Esophagus muscularis mucosa (tissue), 3 donors: ENCODE results near the gene KCNQ1.

Experiments used
- POLR2A ChIP-seq: fragments of 450-650 bp; IDR thresholded peaks from one replicate; pipeline ENCODE4 v1.6.1; 2017; ENCODE audit warnings: antibody characterized with exemption, moderate library complexity, mild to moderate bottlenecking, low read depth
- TF ChIP-seq, protein P1 (sequence below), 3 experiments: fragments of 200-600 bp in 2 of 3; fragments of 450-650 bp in 1 of 3; sonication (generic) in 2 of 3; IDR thresholded peaks; one replicate each; pipeline ENCODE4 v1.5.1; 2017 to 2019; ENCODE audit warnings: antibody characterized with exemption in 3 of 3, mild to moderate bottlenecking in 2 of 3, moderate library complexity in 1 of 3

DNA sequence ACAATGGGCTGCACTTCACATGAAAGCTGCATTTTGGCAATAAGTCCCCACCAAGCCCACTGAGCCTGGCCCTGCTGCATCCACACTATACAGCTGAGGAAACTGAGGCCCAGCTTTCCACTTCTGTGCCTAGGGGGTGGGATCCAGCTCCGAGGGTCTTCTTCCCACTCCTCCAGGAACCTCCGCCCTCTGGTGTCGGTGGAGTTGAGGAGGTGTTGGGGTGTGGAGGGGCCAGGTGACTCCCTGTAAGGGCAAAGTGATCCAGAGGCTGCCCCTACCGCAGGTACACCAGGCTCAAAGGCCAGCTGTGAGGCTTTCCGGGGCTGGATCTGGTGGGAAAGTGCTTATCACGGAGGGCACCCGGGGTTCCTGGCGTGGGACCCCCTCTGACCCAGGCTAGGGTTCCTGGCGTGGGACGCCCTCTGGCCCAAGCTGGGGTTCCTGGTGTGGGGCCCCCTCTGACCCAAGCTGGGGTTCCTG lies 125.0 kb downstream of the KCNQ1 start:
- TF ChIP-seq, protein P1, sequence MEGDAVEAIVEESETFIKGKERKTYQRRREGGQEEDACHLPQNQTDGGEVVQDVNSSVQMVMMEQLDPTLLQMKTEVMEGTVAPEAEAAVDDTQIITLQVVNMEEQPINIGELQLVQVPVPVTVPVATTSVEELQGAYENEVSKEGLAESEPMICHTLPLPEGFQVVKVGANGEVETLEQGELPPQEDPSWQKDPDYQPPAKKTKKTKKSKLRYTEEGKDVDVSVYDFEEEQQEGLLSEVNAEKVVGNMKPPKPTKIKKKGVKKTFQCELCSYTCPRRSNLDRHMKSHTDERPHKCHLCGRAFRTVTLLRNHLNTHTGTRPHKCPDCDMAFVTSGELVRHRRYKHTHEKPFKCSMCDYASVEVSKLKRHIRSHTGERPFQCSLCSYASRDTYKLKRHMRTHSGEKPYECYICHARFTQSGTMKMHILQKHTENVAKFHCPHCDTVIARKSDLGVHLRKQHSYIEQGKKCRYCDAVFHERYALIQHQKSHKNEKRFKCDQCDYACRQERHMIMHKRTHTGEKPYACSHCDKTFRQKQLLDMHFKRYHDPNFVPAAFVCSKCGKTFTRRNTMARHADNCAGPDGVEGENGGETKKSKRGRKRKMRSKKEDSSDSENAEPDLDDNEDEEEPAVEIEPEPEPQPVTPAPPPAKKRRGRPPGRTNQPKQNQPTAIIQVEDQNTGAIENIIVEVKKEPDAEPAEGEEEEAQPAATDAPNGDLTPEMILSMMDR (IDR thresholded peaks at IDR 0.05) = no peak
- no peak for TF ChIP-seq POLR2A
